Stimulated activated CD8-positive, alpha-beta memory T cell treated with anti-CD3 and anti-CD28 coated beads, Interleukin-7, amount 100 ng/mL, for 4 hours (primary cell): ENCODE results near the gene ACSL3.
"Not testable (repeated sequence)": the region's sequence is repeated elsewhere in the genome, so short reads cannot be mapped to it uniquely, and the experiment has no call there.

Experiments used
- DNase-seq, 2 donors: peaks; one replicate each; pipeline ENCODE4 v3.0.0-alpha.2; 2020; ENCODE audit warnings: low read depth in 2 of 2

The ACSL3 gene

GRCh38 chr2:222851956-222852617 lies 8.7 kb upstream of the ACSL3 start:
- no peak for DNase-seq

GRCh38 chr2:222854773-222855700 lies 5.8 kb upstream of the ACSL3 start:
- DNase-seq: no peak

GRCh38 chr2:222859786-222860612 lies 837 bp upstream of the ACSL3 start:
- DNase-seq: no peak

- peak; percentile 12 to 39 for DNase-seq
Observed at GRCh38 chr2:222861411-222862105, 722 bp downstream of the ACSL3 start.

GRCh38 chr2:222862106-222862908 lies 1.5 kb downstream of the ACSL3 start:
- DNase-seq: no peak

- no peak for DNase-seq
Observed at GRCh38 chr2:222862909-222863544, 2.2 kb downstream of the ACSL3 start.

GRCh38 chr2:222864296-222864695 lies 3.5 kb downstream of the ACSL3 start:
- DNase-seq: no peak

- DNase-seq: no peak
Observed at GRCh38 chr2:222865301-222865700, 4.5 kb downstream of the ACSL3 start.

- no peak for DNase-seq
Observed at GRCh38 chr2:222866358-222866960, 5.6 kb downstream of the ACSL3 start.

GRCh38 chr2:222868560-222869251 lies 7.9 kb downstream of the ACSL3 start:
- DNase-seq: not testable (repeated sequence)

GRCh38 chr2:222869252-222869560 lies 8.4 kb downstream of the ACSL3 start:
- DNase-seq: no peak

- DNase-seq: no peak
Observed at GRCh38 chr2:222871291-222871690, 10.5 kb downstream of the ACSL3 start.

- DNase-seq: no peak
Observed at GRCh38 chr2:222872551-222872950, 11.7 kb downstream of the ACSL3 start.

- DNase-seq: no peak
Observed at GRCh38 chr2:222875482-222875881, 14.6 kb downstream of the ACSL3 start.

GRCh38 chr2:222876947-222877346 lies 16.1 kb downstream of the ACSL3 start:
- no peak for DNase-seq

- DNase-seq: no peak
Observed at GRCh38 chr2:222877556-222878300, 16.9 kb downstream of the ACSL3 start.

GRCh38 chr2:222878301-222878876 lies 17.6 kb downstream of the ACSL3 start:
- no peak for DNase-seq

GRCh38 chr2:222878877-222879603 lies 18.2 kb downstream of the ACSL3 start:
- DNase-seq: no peak
